ENCODE measurements around the gene LTO1. TPM values are rescaled to one million over a fixed set of nuclear protein-coding genes. Genes with fewer than 3 reads are reported as not detected.

The LTO1 gene
- total and polyA plus RNA-seq, 2 of the 13 experiments (the other 11 are each of a cell fraction or from before 2014, with no cell fraction given), result 11.8 to 15.0 TPM

GRCh38 chr11:69640995-69641581 lies 34.1 kb downstream of the LTO1 start, which contains the start of gene CCND1 (continued):
- TF ChIP-seq ZNF318 (CRISPR knock-in tag; IDR thresholded peaks at IDR 0.05), result no peak
- TF ChIP-seq ZNF660 (CRISPR knock-in tag; IDR thresholded peaks at IDR 0.05; ENCODE audit: borderline replicate concordance, low read depth), result no peak
- no peak for TF ChIP-seq ZBTB26 (CRISPR knock-in tag; IDR thresholded peaks at IDR 0.05; ENCODE audit: borderline replicate concordance)
- no peak for TF ChIP-seq IRF9 (CRISPR knock-in tag; IDR thresholded peaks at IDR 0.05; ENCODE audit: borderline replicate concordance)
- no peak for TF ChIP-seq ZMYM3 (CRISPR knock-in tag; IDR thresholded peaks at IDR 0.05)
- TF ChIP-seq ARNTL (CRISPR knock-in tag; IDR thresholded peaks at IDR 0.05), result no peak
- TF ChIP-seq PRDM15 (CRISPR knock-in tag; IDR thresholded peaks at IDR 0.05), result peak; percentile 68
- TF ChIP-seq ZNF430 (CRISPR knock-in tag; IDR thresholded peaks at IDR 0.05), result peak; percentile 75; the same call in 1 of the 2 replicates
- TF ChIP-seq SRY (CRISPR knock-in tag; IDR thresholded peaks at IDR 0.05), result peak; percentile 82; the same call in 1 of the 2 replicates
- no peak for TF ChIP-seq ZUFSP (CRISPR knock-in tag; IDR thresholded peaks at IDR 0.05; ENCODE audit: borderline replicate concordance)
- peak; percentile 53; the same call in 1 of the 2 replicates for TF ChIP-seq TEAD2 (CRISPR knock-in tag; IDR thresholded peaks at IDR 0.05)

Measured in HepG2 (cell line).